Subcutaneous adipose tissue (tissue), 4 donors: ENCODE measurements around the gene EXOC6B. TPM values are rescaled to one million over a fixed set of nuclear protein-coding genes. Genes with fewer than 3 reads are reported as not detected.

Source experiments
- total RNA-seq, 4 donors: library from RNA; depleted of rRNA; stranded (reverse); fragments of >200 nt; gene quantifications; one replicate each; pipeline ENCODE4 v1.1.0, GENCODE V29; 2016
- TF ChIP-seq, protein P1 (sequence below): fragments of 450-650 bp; IDR thresholded peaks from one replicate; pipeline ENCODE4 v1.5.1; 2016; ENCODE audit warnings: low read depth, mild to moderate bottlenecking, control low read depth, antibody characterized with exemption, moderate library complexity

The EXOC6B gene
- total RNA-seq, 4 donors from 2014 or later = 33.9 to 40.5 (median 38.9) TPM

DNA sequence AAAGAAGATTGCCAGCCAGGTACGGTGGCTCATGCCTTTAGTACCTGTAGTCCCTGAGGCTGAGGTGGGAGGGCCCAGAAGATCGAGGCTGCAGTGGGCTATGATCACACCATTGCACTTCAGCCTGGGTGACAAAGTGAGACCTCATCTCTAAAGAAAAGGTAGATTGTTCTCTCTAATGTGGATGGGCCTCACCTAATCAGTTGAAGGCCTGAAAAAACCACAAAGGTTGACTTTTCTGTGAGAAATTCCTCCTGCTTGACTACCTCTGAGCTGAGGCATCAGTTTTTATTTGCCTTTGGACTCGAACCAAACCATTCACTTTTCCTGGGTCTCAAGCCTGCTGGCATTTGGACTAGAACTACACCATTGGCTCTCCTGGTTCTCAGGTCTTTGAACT, 536.1 kb downstream of the EXOC6B start:
- TF ChIP-seq, protein P1, sequence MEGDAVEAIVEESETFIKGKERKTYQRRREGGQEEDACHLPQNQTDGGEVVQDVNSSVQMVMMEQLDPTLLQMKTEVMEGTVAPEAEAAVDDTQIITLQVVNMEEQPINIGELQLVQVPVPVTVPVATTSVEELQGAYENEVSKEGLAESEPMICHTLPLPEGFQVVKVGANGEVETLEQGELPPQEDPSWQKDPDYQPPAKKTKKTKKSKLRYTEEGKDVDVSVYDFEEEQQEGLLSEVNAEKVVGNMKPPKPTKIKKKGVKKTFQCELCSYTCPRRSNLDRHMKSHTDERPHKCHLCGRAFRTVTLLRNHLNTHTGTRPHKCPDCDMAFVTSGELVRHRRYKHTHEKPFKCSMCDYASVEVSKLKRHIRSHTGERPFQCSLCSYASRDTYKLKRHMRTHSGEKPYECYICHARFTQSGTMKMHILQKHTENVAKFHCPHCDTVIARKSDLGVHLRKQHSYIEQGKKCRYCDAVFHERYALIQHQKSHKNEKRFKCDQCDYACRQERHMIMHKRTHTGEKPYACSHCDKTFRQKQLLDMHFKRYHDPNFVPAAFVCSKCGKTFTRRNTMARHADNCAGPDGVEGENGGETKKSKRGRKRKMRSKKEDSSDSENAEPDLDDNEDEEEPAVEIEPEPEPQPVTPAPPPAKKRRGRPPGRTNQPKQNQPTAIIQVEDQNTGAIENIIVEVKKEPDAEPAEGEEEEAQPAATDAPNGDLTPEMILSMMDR = no peak

DNA sequence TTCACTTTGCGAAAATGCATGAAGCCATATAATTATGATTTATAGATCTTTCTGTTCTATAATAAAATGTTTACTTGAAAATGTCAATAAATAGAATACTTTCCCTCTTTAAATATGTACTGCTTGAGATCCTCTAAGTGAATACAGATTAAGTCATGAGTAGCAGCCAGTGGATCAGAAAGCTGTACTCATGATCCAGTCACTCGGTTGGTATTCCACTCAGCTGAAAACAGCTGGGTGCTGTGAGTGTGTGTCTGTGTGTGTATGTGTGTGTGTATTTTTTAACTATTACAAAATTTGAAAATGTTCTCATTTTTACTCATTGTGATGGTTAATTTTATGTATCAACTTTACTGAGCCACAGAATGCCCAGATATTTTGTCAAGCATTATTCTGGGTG, 536.5 kb downstream of the EXOC6B start:
- TF ChIP-seq, protein P1 = no peak

DNA sequence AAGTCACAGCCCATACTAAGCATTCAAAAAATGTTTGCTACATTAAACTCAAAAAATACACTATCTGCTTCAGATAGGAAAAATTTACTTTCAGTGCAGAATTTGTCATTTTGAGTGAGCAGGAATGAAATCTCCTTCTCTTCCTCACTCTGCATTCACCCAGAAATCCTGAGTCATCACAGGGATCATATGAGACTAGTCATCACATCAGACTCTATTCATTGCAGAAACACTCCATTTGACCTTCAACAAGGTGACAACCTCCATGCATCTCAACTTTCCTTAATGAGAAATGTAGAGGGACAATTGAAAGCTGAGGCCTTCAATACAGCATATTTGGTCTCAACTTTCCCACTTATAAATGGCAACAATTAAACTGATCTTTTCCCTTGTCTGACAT, 547.8 kb downstream of the EXOC6B start:
- TF ChIP-seq, protein P1 = no peak

DNA sequence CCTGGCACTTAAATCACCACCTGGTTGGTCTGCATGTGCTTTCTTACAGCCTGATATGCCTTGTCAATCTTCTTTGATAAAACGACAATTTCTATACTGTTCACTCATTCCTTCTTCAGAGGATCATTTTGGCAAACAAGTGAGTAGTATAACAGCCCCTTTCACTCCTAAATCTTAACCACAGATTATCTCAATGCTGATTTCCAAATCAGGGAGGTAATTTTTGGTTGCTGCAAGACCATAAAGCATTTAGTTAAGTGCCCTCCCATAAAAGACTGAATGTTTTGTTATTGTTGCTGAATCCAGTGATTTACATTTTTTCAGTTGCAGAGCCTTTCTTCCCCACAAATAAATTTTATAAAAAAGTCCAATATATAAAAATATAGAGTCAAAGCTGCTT, 549.0 kb downstream of the EXOC6B start:
- TF ChIP-seq, protein P1 = no peak

DNA sequence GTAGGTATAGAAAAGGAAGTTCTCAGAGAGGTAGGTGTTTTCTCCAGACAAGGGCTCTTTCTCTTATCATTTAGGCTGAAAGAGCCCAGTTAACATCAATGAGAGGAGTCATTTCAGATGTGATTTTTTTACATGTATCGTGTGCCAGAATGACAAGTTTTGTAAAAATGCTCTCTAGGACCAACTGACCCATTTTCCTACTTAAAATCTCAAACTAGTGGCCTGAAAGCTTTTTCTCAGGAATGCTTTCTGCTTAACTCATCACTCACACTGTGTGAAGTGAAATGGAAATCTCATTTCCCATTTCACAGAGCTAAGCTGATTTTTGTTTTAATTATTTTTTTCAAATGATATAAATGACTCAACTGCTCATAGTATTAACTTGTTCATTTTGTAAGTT, 549.5 kb downstream of the EXOC6B start:
- TF ChIP-seq, protein P1 = no peak

DNA sequence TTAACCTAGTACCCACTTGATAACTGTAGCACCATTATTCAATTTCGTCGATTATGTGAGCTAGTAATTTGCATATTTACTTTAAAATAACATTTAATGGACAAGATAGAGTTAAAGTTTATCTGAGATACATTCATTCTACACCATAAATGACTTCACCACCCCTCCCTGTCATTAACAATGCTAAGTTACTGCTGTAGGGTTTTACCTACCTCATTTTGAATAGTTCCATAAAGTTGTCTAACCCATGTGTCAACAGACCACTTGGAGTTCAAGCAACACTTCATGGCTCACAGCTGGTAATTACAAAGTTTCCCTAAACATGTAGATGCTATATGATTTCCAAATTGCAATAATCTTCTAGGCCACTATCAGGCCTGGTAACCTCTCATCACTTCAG, 550.7 kb downstream of the EXOC6B start:
- TF ChIP-seq, protein P1 = no peak

DNA sequence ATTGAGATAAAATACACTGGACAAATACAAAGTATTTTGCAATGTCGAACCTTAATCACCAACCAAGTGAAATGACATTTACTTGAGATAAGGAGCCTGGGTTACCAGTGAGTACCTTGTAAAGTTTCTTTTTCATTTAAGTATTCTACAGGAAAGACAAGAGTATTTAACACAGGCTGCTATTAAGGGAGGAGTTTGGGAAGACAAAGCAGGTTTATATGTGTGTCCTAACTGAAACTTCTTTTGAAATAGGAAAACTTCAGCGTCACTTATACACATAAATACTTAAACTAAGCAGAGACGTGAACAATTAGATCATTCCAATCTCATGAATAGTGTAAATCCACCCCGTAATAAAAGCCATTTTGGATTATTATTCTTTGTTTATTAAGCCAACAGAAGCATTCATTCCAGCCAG, 551.4 kb downstream of the EXOC6B start:
- TF ChIP-seq, protein P1 = no peak
